Testis (tissue), 5 donors: ENCODE results near the gene INTS7. TPM values are rescaled to one million over a fixed set of nuclear protein-coding genes. Genes with fewer than 3 reads are reported as not detected.

Experiments used
- DNase-seq: peaks from one replicate; pipeline ENCODE4 v3.0.0-alpha.2; 2019
- H3K27ac ChIP-seq, 2 donors: fragments of 200-600 bp; sonication (generic); one replicate each; pipeline ENCODE4 v1.5.1; 2019
- H3K27me3 ChIP-seq: fragments of 200-600 bp; sonication (generic); one replicate; pipeline ENCODE4 v1.5.1; 2019
- H3K36me3 ChIP-seq: fragments of 200-600 bp; sonication (generic); one replicate; pipeline ENCODE4 v1.5.1; 2017; ENCODE audit warnings: low read depth; ENCODE audit errors: missing control alignments
- H3K4me1 ChIP-seq: fragments of 200-600 bp; sonication (generic); one replicate; pipeline ENCODE4 v1.5.1; 2019
- H3K4me3 ChIP-seq, 2 donors: fragments of 200-600 bp; sonication (generic); one replicate each; pipeline ENCODE4 v1.5.1; 2017 to 2019
- H3K9me3 ChIP-seq: fragments of 200-600 bp; sonication (generic); one replicate; pipeline ENCODE4 v1.5.1; 2017
- POLR2A ChIP-seq: fragments of 450-650 bp; IDR thresholded peaks from one replicate; pipeline ENCODE4 v1.6.1; 2017; ENCODE audit warnings: antibody characterized with exemption, mild to moderate bottlenecking, moderate library complexity
- WGBS, 2 donors: methylation state at CpG; one replicate each; pipeline ENCODE4 v1.1.5; 2018; 5-methylcytosine and 5-hydroxymethylcytosine counted together
- intact Hi-C: fragments of 100-400 bp; cut with DNase I; formaldehyde crosslinking; loops from one replicate; pipeline ENCODE4 v1.15.1; 2023; ENCODE audit warnings: low total_unique reads
- long read RNA-seq, 2 donors: transcript quantifications; one replicate each; lab custom pipeline, GENCODE V29; 2026
- polyA plus RNA-seq: library from polyadenylated mRNA; stranded (reverse); fragments of 350-450 nt; fragmentation: Illumina TruSeq; extraction: RNeasy Lipid Tissue Mini Kit (QIAGEN cat#74804); gene quantifications from one replicate; pipeline ENCODE4 v1.2.3, GENCODE V29; 2014; ENCODE audit warnings: low read depth, low replicate concordance; ENCODE audit not compliant: insufficient read depth
- total RNA-seq, 2 donors: library from RNA; depleted of rRNA; stranded (reverse); fragments of >200 nt; gene quantifications; one replicate each; pipeline ENCODE4 v1.2.3, GENCODE V29; 2016
- TF ChIP-seq, protein P1 (sequence below), 3 experiments: fragments of 450-650 bp in 2 of 3; fragments of 200-600 bp in 1 of 3; sonication (generic) in 1 of 3; IDR thresholded peaks; one replicate each; pipeline ENCODE4 v1.5.1; 2016 to 2019; ENCODE audit warnings: antibody characterized with exemption in 3 of 3, mild to moderate bottlenecking in 2 of 3, moderate library complexity in 1 of 3

The INTS7 gene, protein sequence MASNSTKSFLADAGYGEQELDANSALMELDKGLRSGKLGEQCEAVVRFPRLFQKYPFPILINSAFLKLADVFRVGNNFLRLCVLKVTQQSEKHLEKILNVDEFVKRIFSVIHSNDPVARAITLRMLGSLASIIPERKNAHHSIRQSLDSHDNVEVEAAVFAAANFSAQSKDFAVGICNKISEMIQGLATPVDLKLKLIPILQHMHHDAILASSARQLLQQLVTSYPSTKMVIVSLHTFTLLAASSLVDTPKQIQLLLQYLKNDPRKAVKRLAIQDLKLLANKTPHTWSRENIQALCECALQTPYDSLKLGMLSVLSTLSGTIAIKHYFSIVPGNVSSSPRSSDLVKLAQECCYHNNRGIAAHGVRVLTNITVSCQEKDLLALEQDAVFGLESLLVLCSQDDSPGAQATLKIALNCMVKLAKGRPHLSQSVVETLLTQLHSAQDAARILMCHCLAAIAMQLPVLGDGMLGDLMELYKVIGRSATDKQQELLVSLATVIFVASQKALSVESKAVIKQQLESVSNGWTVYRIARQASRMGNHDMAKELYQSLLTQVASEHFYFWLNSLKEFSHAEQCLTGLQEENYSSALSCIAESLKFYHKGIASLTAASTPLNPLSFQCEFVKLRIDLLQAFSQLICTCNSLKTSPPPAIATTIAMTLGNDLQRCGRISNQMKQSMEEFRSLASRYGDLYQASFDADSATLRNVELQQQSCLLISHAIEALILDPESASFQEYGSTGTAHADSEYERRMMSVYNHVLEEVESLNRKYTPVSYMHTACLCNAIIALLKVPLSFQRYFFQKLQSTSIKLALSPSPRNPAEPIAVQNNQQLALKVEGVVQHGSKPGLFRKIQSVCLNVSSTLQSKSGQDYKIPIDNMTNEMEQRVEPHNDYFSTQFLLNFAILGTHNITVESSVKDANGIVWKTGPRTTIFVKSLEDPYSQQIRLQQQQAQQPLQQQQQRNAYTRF
- 10 to 100 TPM; 29.9 to 35.6 TPM for total RNA-seq
- 51.1 TPM for polyA plus RNA-seq
- long read RNA-seq, donor 1, full-length matches to known transcripts: 3 of 3 reads
- long read RNA-seq, donor 1, partial matches to known transcripts: 0 of 3 reads
- long read RNA-seq, donor 1, other reads (novel, unspliced or antisense): 0 of 3 reads
- long read RNA-seq, donor 2, full-length matches to known transcripts: 4 of 4 reads
- long read RNA-seq, donor 2, partial matches to known transcripts: 0 of 4 reads
- long read RNA-seq, donor 2, other reads (novel, unspliced or antisense): 0 of 4 reads

DNA sequence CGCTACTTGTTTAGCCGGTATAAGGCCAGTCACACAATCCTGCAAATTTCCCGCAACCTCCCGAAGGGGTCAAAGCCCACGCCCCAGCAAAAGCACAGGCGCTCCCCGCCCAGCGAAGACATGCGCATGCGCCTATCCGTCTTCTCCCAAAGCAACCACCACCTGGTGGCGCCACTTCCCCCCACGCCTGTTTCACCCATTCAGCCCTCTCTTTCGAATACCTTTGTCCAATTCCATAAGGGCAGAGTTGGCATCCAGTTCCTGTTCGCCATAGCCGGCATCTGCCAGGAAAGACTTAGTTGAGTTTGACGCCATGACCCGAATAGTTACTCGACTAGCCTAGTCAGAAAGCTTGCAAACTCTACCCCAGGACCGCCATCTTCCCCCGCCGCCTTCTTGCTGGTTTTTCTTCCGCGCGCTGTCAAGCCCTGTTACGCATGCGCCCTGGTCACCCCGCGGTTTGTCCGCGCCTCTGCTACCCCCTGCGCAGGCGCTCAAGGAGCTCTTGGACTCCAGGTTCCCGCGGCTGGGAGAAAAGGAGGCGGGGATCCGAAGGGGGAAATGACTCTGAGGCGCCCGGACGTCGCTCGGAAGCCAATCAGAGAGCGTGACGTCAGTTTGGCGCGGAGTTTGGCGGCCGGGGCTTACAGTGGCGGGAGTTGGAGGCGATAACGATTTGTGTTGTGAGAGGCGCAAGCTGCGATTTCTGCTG, at the start of gene INTS7, which contains the start of gene DTL:
TSS of gene INTS7 (minus strand) at position 435 of the 712 bp plus-strand sequence. CDS start at position 315, 120 bp downstream.
TSS of gene DTL (plus strand) at position 626 of the 712 bp plus-strand sequence. CDS start 143 bp downstream, outside the sequence.
- peak; percentile 98 for DNase-seq
- H3K4me1 ChIP-seq: peaks cover 16% of the 10 kb centered on the region
- no peaks in the 10 kb centered on the region for H3K27me3 ChIP-seq
- H3K4me3 ChIP-seq: peak within 1 kb of the TSS; percentile 62 to 68
- intact Hi-C loops: no loop called here
- no peak for TF ChIP-seq POLR2A
- TF ChIP-seq, protein P1, sequence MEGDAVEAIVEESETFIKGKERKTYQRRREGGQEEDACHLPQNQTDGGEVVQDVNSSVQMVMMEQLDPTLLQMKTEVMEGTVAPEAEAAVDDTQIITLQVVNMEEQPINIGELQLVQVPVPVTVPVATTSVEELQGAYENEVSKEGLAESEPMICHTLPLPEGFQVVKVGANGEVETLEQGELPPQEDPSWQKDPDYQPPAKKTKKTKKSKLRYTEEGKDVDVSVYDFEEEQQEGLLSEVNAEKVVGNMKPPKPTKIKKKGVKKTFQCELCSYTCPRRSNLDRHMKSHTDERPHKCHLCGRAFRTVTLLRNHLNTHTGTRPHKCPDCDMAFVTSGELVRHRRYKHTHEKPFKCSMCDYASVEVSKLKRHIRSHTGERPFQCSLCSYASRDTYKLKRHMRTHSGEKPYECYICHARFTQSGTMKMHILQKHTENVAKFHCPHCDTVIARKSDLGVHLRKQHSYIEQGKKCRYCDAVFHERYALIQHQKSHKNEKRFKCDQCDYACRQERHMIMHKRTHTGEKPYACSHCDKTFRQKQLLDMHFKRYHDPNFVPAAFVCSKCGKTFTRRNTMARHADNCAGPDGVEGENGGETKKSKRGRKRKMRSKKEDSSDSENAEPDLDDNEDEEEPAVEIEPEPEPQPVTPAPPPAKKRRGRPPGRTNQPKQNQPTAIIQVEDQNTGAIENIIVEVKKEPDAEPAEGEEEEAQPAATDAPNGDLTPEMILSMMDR (IDR thresholded peaks at IDR 0.05): peak; percentile 82 to 90 (median 89)
- H3K36me3 ChIP-seq: no peaks in the 10 kb centered on the region
- peak within 1 kb of the TSS; percentile 84 to 85 for H3K27ac ChIP-seq
- no peaks in the 10 kb centered on the region for H3K9me3 ChIP-seq
- WGBS, 2 donors: 0 to 1% methylated on average over 23 to 53 of the region's 53 CpGs

DNA sequence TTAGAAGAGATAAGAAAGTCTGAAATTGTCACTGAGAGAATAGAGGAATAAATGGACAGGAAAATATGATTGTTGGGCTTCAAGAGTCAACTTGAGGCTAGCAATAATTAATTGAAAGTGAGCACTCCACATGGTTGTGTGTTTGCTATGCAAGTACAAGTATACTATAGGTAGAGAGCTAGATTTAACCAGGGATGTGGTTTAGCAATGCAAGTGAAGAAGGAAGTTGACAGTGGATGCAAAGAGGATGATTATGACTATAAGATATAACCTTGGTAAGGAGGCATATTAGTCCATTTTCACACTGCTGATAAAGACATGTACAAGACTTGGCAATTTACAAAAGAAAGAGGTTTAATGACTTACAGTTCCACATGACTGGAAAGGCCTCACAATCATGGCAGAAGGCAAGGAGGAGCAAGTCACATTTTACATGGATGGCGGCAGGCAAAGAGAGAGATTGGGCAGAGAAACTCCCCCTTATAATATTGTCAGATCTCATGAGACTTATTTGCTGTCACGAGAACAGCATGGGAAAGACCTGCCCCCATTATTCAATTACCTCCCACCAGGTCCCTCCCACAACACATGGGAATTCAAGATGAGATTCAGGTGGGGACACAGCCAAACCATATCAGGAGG, 47.5 kb upstream of the INTS7 start:
- H3K27me3 ChIP-seq: no peaks in the 10 kb centered on the region
- intact Hi-C loops: no loop called here
- no peak overlapping the region for H3K27ac ChIP-seq
- H3K4me1 ChIP-seq: peaks cover under 1% of the 10 kb centered on the region
- no peaks in the 10 kb centered on the region for H3K36me3 ChIP-seq
- H3K4me3 ChIP-seq: no peak overlapping the region
- DNase-seq: no peak
- TF ChIP-seq, protein P1 (IDR thresholded peaks at IDR 0.05): no peak
- TF ChIP-seq POLR2A: no peak
- H3K9me3 ChIP-seq: no peaks in the 10 kb centered on the region
- 91 to 94% methylated on average over 2 of the region's 2 CpGs for WGBS, 2 donors

DNA sequence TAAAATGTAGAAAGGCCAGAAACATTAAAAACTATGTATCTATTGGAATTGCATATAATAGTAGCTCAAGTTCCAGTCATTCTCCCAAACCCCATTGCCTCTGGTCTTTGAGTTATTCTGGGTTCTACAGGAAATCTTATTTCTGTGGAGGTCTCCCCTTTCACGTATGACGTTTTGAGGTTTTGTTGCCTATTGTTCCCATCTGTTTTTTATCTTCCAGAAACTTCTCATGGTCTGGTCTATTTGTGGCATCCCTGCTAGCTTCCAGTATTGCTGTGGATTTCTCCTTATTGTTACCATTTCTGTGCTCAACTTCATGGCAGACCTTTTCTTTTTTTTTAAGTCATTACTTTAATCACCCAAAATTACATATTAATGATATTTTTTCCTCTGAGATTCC, 43.5 kb upstream of the INTS7 start:
- no peaks in the 10 kb centered on the region for H3K27me3 ChIP-seq
- H3K4me1 ChIP-seq: no peaks in the 10 kb centered on the region
- no peak for DNase-seq
- H3K36me3 ChIP-seq: no peaks in the 10 kb centered on the region
- no peak overlapping the region for H3K27ac ChIP-seq
- intact Hi-C loops: no loop called here
- no peak overlapping the region for H3K4me3 ChIP-seq
- 81 to 87% methylated on average over 2 of the region's 2 CpGs for WGBS, 2 donors
- no peaks in the 10 kb centered on the region for H3K9me3 ChIP-seq
- TF ChIP-seq POLR2A: no peak
- TF ChIP-seq, protein P1 (IDR thresholded peaks at IDR 0.05): no peak

DNA sequence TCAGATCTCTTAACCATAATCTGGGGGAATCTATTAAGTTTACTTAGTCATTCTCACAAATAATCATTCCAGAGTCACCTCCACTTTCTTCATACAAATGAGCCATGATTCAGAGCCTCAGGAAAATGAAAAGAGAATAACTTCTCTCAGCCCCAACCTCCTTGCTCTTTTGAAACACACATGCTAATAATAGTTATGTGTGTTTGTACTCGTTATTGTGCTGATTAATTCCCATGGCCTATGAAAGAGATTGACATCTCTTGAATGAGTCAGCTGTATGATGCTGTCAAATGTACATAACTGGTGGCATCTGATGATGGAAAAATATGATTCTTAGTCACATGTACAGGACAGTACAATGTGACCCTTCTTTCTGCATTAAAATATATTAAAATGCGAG, 41.7 kb upstream of the INTS7 start:
- intact Hi-C loops: no loop called here
- WGBS, 2 donors: 77 to 83% methylated on average over 2 of the region's 2 CpGs
- Histone ChIP-seq H3K4me3 (no peak overlapping the region), H3K27ac (no peak overlapping the region), H3K9me3 (no peaks in the 10 kb centered on the region), H3K36me3 (no peaks in the 10 kb centered on the region), H3K4me1 (no peaks in the 10 kb centered on the region), H3K27me3 (no peaks in the 10 kb centered on the region)
- TF ChIP-seq, protein P1 (IDR thresholded peaks at IDR 0.05): no peak
- no peak for TF ChIP-seq POLR2A
- DNase-seq: no peak
